RPMI7951 (cell line): ENCODE measurements around the gene GIGYF1. TPM values are rescaled to one million over a fixed set of nuclear protein-coding genes. Genes with fewer than 3 reads are reported as not detected.

Experiments
- DNase-seq: peaks from one replicate; pipeline ENCODE4 v3.0.0-alpha.2; 2012; ENCODE audit warnings: low read depth
- total RNA-seq: library from RNA; depleted of rRNA; stranded (reverse); fragments of >200 nt; shearing (Covaris generic); gene quantifications from 2 replicates; pipeline ENCODE4 v1.2.3, GENCODE V29; 2014; rRNA removed

The GIGYF1 gene
- total RNA-seq, 1 experiment from 2014 or later, result 4.8 TPM

- peak; percentile 42 for DNase-seq
Observed at GRCh38 chr7:100632951-100633717, 60.9 kb downstream of the GIGYF1 start.

- no peak for DNase-seq
Observed at GRCh38 chr7:100630066-100630465, 64.0 kb downstream of the GIGYF1 start.

Other genes starting within 250 kb of the GIGYF1 start
- 0.39 TPM in 1 of 2 replicates, not detected in the other for gene SPACDR, start 230.0 kb downstream of the GIGYF1 start, total RNA-seq
- 12.5 and 23.6 TPM in 2 replicates for gene TSC22D4, start 215.0 kb downstream of the GIGYF1 start, total RNA-seq
- gene NYAP1, start 210.3 kb downstream of the GIGYF1 start, total RNA-seq, result not detected in 2 replicates
- gene AGFG2, start 155.0 kb downstream of the GIGYF1 start, total RNA-seq, result 6.5 and 7.2 TPM in 2 replicates
- gene SAP25, start 120.3 kb downstream of the GIGYF1 start, total RNA-seq, result 2.1 TPM in 1 of 2 replicates, not detected in the other
- gene LRCH4, start 108.1 kb downstream of the GIGYF1 start, total RNA-seq, result 8.3 and 10.8 TPM in 2 replicates
- 0.49 and 0.72 TPM in 2 replicates for gene FBXO24, start 107.9 kb downstream of the GIGYF1 start, total RNA-seq
- 175 and 237 TPM in 2 replicates for gene PCOLCE, start 91.9 kb downstream of the GIGYF1 start, total RNA-seq
- 19.7 and 28.7 TPM in 2 replicates for gene MOSPD3, start 81.7 kb downstream of the GIGYF1 start, total RNA-seq
- 0.12 and 0.98 TPM in 2 replicates for gene TFR2, start 52.7 kb downstream of the GIGYF1 start, total RNA-seq
- not detected in 2 replicates for gene ACTL6B, start 37.8 kb downstream of the GIGYF1 start, total RNA-seq
- 89.4 and 125 TPM in 2 replicates for gene GNB2, start 20.5 kb downstream of the GIGYF1 start, total RNA-seq
- 79.5 and 91.4 TPM in 2 replicates for gene POP7, start 11.9 kb upstream of the GIGYF1 start, total RNA-seq
- gene EPO, start 26.2 kb upstream of the GIGYF1 start, total RNA-seq, result not detected in 2 replicates
- gene ZAN, start 39.3 kb upstream of the GIGYF1 start, total RNA-seq, result not detected in 2 replicates
- 24.6 and 27.0 TPM in 2 replicates for gene EPHB4, start 133.3 kb upstream of the GIGYF1 start, total RNA-seq
- gene SLC12A9, start 158.5 kb upstream of the GIGYF1 start, total RNA-seq, result 9.4 and 9.6 TPM in 2 replicates
- 43.1 and 58.9 TPM in 2 replicates for gene TRIP6, start 173.1 kb upstream of the GIGYF1 start, total RNA-seq
- gene SRRT, start 180.9 kb upstream of the GIGYF1 start, total RNA-seq, result 49.6 and 57.3 TPM in 2 replicates
- gene UFSP1, start 195.5 kb upstream of the GIGYF1 start, total RNA-seq, result 2.7 and 2.9 TPM in 2 replicates
- gene ACHE, start 201.6 kb upstream of the GIGYF1 start, total RNA-seq, result not detected in 2 replicates